Smooth muscle cell (in vitro differentiated cells): ENCODE measurements around the gene NRXN3. TPM values are rescaled to one million over a fixed set of nuclear protein-coding genes. Genes with fewer than 3 reads are reported as not detected.

Experiments
- DNase-seq: peaks from one replicate; lab custom pipeline; 2025; ENCODE audit not compliant: unreplicated experiment; lab: John Stamatoyannopoulos, UW
- H2AFZ ChIP-seq: fragments of 200-600 bp; sonication (generic); 2 replicates; pipeline ENCODE4 v1.6.0; 2016; ENCODE audit warnings: antibody characterized with exemption, low read depth, mild to moderate bottlenecking
- H3F3A ChIP-seq: fragments of 200-600 bp; sonication (generic); 2 replicates; pipeline ENCODE4 v1.6.0; 2017; ENCODE audit warnings: antibody characterized with exemption, low read depth
- H3K27ac ChIP-seq: fragments of 200-600 bp; sonication (generic); 2 replicates; pipeline ENCODE4 v1.5.1; 2016; ENCODE audit warnings: low read depth, mild to moderate bottlenecking
- H3K27me3 ChIP-seq: fragments of 200-600 bp; sonication (generic); 2 replicates; pipeline ENCODE4 v1.6.1; 2016; ENCODE audit warnings: low read depth, mild to moderate bottlenecking
- H3K36me3 ChIP-seq: fragments of 200-600 bp; sonication (generic); 2 replicates; pipeline ENCODE4 v1.5.1; 2016; ENCODE audit warnings: low read depth
- H3K4me1 ChIP-seq: fragments of 200-600 bp; sonication (generic); 2 replicates; pipeline ENCODE4 v1.5.1; 2016; ENCODE audit warnings: low read depth
- H3K4me2 ChIP-seq: fragments of 200-600 bp; sonication (generic); 2 replicates; pipeline ENCODE4 v1.6.0; 2016; ENCODE audit warnings: mild to moderate bottlenecking
- H3K4me3 ChIP-seq: fragments of 200-600 bp; sonication (generic); 2 replicates; pipeline ENCODE4 v1.5.1; 2016; ENCODE audit warnings: mild to moderate bottlenecking
- H3K79me2 ChIP-seq: fragments of 200-600 bp; sonication (generic); 2 replicates; pipeline ENCODE4 v1.6.0; 2016; ENCODE audit warnings: low read depth, mild to moderate bottlenecking
- H3K9ac ChIP-seq: fragments of 200-600 bp; sonication (generic); 2 replicates; pipeline ENCODE4 v1.6.0; 2016; ENCODE audit warnings: low read depth
- H3K9me3 ChIP-seq: fragments of 200-600 bp; sonication (generic); replicated peaks from 2 replicates; pipeline ENCODE4 v1.5.1; 2016; ENCODE audit warnings: low read depth
- H4K20me1 ChIP-seq: fragments of 200-600 bp; sonication (generic); 2 replicates; pipeline ENCODE4 v1.6.0; 2016; ENCODE audit warnings: low read depth
- WGBS: methylation state at CpG from one replicate; pipeline ENCODE4 v1.1.7; 2016; ENCODE audit warnings: low lambda C conversion rate; 5-methylcytosine and 5-hydroxymethylcytosine counted together
- polyA plus RNA-seq: library from polyadenylated mRNA; unstranded; fragments of >200 nt; fragmentation: Nextera tagmentation; extraction: Ambion mirVana; gene quantifications from 2 replicates; pipeline ENCODE4 v1.2.1, GENCODE V29; 2016
- total RNA-seq: library from RNA; depleted of rRNA; stranded (reverse); fragments of >200 nt; gene quantifications from 2 replicates; pipeline ENCODE4 v1.2.3, GENCODE V29; 2014
- TF ChIP-seq, protein P1 (sequence below): fragments of 200-600 bp; sonication (generic); IDR thresholded peaks from 2 replicates; pipeline ENCODE4 v1.5.1; 2017; ENCODE audit warnings: borderline replicate concordance, mild to moderate bottlenecking, antibody characterized with exemption; ENCODE audit not compliant: insufficient read depth, poor library complexity, severe bottlenecking

The NRXN3 gene
- total and polyA plus RNA-seq, 2 experiments from 2014 or later, result 1.2 to 7.0 TPM

DNA sequence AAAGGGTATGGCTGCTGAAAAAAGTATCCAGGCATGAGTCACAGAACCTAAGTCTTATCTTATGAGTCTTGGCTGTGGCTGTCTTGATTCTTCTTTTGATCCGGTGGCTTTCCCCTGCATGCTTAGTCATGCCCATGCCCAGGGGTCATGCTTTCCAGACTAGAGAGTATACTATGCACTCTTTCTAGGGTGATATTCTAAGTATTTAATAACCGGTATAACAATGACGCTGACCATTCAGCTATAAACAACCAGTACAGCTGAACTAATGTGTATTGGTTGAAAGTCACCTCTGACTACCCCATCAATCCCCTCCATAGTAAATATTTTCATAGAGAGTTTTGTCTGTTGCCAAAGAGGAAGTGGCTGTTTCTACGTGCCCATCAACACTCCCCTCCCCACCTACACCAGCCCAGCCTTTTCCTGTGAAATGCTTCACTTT, 34.7 kb upstream of the NRXN3 start:
- no peaks in the 10 kb centered on the region for H3K79me2 ChIP-seq
- H3K4me1 ChIP-seq, result no peaks in the 10 kb centered on the region
- no peak for DNase-seq
- TF ChIP-seq, protein P1, sequence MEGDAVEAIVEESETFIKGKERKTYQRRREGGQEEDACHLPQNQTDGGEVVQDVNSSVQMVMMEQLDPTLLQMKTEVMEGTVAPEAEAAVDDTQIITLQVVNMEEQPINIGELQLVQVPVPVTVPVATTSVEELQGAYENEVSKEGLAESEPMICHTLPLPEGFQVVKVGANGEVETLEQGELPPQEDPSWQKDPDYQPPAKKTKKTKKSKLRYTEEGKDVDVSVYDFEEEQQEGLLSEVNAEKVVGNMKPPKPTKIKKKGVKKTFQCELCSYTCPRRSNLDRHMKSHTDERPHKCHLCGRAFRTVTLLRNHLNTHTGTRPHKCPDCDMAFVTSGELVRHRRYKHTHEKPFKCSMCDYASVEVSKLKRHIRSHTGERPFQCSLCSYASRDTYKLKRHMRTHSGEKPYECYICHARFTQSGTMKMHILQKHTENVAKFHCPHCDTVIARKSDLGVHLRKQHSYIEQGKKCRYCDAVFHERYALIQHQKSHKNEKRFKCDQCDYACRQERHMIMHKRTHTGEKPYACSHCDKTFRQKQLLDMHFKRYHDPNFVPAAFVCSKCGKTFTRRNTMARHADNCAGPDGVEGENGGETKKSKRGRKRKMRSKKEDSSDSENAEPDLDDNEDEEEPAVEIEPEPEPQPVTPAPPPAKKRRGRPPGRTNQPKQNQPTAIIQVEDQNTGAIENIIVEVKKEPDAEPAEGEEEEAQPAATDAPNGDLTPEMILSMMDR, result no peak
- H3K9me3 ChIP-seq, result no peaks in the 10 kb centered on the region
- H3K4me2 ChIP-seq, result peak overlapping the region; percentile 50
- H3K36me3 ChIP-seq, result no peaks in the 10 kb centered on the region
- H3K4me3 ChIP-seq, result no peak overlapping the region
- no peak overlapping the region for H3K9ac ChIP-seq
- H3K27me3 ChIP-seq, result no peaks in the 10 kb centered on the region
- H4K20me1 ChIP-seq, result no peaks in the 10 kb centered on the region
- peak overlapping the region; percentile 49 for H3K27ac ChIP-seq
- no peaks in the 10 kb centered on the region for H3F3A ChIP-seq
- H2AFZ ChIP-seq, result no peak overlapping the region
- 44% methylated on average over 4 of the region's 4 CpGs for WGBS

DNA sequence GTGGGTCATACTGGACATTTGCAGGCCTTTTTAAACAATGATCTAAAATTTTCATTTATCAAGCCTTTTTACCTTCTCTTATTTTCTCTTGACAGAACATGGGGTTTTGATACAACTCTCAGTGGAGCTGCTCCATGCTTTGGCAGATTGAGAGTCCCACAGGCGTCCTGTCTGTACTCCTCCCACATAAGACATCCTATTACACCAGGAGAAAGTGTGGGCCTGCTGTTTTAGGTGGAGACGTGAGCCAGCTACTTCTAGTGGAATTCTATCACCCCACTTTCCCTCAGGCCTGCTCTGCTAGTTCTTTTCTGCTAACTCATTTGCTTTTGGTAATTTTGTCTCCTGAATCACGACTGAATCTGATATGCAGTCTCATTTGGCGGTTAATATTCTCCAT, 33.5 kb upstream of the NRXN3 start:
- Histone ChIP-seq H2AFZ (no peak overlapping the region), H3K79me2 (no peaks in the 10 kb centered on the region), H3F3A (no peaks in the 10 kb centered on the region), H3K4me3 (no peak overlapping the region), H3K9me3 (no peaks in the 10 kb centered on the region), H3K27ac (no peak overlapping the region), H3K9ac (no peak overlapping the region), H3K4me1 (no peaks in the 10 kb centered on the region), H3K36me3 (no peaks in the 10 kb centered on the region), H3K4me2 (no peak overlapping the region), H4K20me1 (no peaks in the 10 kb centered on the region), H3K27me3 (no peaks in the 10 kb centered on the region)
- TF ChIP-seq, protein P1, result no peak
- DNase-seq, result no peak
- 81% methylated on average over 4 of the region's 4 CpGs for WGBS

DNA sequence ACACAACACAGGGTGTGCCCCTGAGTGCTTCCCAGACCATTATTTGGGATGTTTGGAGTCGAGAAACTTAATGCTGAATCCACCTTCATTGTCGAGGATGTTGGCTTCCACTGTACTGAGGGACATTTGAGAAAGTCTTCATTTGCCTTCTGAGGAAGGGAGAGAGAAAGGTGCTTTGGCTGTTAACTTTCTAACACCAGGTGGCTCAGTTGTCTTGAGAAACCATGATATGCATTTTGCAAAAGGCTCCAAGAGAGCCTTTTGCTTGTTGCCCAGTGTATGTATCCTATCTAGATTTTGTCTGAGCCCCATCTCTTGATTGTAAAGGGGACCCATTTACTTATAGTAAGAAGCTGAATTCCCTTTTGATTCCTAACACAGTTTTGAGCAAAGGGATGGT, 28.6 kb upstream of the NRXN3 start:
- H4K20me1 ChIP-seq, result no peaks in the 10 kb centered on the region
- H3K27me3 ChIP-seq, result no peaks in the 10 kb centered on the region
- TF ChIP-seq, protein P1, result no peak
- H2AFZ ChIP-seq, result no peak overlapping the region
- H3K79me2 ChIP-seq, result no peaks in the 10 kb centered on the region
- H3K27ac ChIP-seq, result no peak overlapping the region
- 74% methylated on average over 2 of the region's 2 CpGs for WGBS
- DNase-seq, result no peak
- H3K9me3 ChIP-seq, result no peaks in the 10 kb centered on the region
- no peak overlapping the region for H3K4me3 ChIP-seq
- no peak overlapping the region for H3K4me2 ChIP-seq
- no peaks in the 10 kb centered on the region for H3K36me3 ChIP-seq
- H3K4me1 ChIP-seq, result no peaks in the 10 kb centered on the region
- H3F3A ChIP-seq, result no peaks in the 10 kb centered on the region
- no peak overlapping the region for H3K9ac ChIP-seq

DNA sequence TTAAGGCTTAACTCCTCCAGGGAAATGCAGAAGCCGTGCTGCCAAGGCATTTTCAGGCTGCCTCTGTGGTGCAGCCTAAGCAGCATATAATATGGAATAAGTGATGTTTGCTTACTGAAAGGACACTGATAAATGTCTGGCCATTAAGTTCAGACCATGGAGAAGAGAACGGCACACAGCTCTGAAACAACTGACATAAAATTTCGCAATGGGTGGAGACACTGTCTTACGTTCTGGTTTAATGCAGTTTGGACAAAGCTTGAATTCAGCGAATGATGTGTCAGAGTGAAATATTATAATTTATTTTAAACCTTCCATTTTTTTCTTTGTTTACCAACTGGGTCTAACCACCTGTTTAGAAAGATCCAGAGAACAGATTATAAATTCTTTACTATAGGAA, 27.2 kb upstream of the NRXN3 start:
- Histone ChIP-seq H3K9ac (no peak overlapping the region), H3K4me2 (no peak overlapping the region), H3K4me3 (no peak overlapping the region), H3K79me2 (no peaks in the 10 kb centered on the region), H2AFZ (no peak overlapping the region), H3K36me3 (no peaks in the 10 kb centered on the region), H3K27ac (no peak overlapping the region), H3K9me3 (no peaks in the 10 kb centered on the region), H3F3A (no peaks in the 10 kb centered on the region), H3K4me1 (no peaks in the 10 kb centered on the region), H3K27me3 (no peaks in the 10 kb centered on the region), H4K20me1 (no peaks in the 10 kb centered on the region)
- 70% methylated on average over 5 of the region's 5 CpGs for WGBS
- TF ChIP-seq, protein P1, result no peak
- no peak for DNase-seq
